Measurements from ENCODE around the gene KRT85.
"Not testable (repeated sequence)": the region's sequence is repeated elsewhere in the genome, so short reads cannot be mapped to it uniquely, and the experiment has no call there.

Gene KRT85

DNA sequence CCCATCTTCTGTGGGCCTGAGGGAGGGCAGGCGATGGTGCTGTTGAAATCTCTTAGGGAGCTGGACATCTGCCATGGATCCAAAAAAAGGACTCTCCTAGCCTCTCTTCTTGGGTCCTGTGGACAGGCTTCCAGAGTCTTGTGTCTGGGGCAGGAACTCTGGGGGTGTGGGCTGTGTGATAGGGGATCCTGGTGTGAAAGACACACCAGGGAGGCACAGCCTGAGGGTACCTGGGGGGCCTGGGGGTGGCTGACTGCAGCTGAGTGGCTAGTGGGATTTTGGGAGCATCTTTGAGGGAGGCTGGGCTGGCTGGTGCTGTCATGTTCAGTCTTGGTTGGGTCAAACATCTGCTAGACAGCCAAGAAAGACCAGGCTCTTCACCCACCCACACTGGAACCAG, 44.3 kb downstream of the KRT85 start:
- no peak for FAIRE-seq

DNA sequence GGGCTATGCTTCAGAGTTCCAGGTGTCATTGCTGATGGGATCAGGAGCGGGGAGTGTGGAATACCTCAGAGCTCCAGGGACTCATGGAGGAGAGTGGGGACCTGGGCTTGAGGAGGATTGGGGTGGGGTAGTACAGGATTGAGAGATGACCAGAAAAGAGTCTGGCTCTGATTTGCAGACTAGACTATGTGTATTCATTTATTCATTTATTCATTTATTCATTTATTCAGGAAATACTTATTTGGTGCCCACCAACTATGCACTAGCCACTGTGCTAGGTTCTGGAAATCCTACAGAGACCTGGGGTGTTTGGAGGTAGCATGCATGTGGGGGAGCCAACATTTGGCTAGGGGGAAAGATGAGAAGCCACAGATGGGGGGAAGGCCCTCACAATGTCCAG, 45.2 kb downstream of the KRT85 start:
- FAIRE-seq: no peak

DNA sequence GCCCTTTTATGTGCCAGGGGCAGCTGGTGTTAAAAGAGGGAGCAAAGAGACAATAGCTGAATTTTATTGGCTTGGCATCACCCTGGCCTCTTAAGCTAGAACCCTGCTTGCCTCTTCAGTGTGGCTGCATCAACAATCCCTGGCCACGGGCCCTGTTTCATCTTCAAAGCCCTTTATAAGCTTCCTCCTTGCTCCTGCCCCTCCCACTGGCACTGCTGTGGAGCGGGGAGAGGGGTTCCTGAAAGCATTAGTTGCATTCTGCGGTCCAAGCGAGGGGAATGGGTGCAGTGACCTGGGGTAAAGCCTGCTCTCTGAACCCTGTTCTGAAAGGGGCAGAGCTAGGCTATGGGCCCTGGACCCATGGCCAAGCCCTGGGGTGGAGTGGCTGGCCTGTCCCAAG, 45.9 kb downstream of the KRT85 start:
- FAIRE-seq: no peak

DNA sequence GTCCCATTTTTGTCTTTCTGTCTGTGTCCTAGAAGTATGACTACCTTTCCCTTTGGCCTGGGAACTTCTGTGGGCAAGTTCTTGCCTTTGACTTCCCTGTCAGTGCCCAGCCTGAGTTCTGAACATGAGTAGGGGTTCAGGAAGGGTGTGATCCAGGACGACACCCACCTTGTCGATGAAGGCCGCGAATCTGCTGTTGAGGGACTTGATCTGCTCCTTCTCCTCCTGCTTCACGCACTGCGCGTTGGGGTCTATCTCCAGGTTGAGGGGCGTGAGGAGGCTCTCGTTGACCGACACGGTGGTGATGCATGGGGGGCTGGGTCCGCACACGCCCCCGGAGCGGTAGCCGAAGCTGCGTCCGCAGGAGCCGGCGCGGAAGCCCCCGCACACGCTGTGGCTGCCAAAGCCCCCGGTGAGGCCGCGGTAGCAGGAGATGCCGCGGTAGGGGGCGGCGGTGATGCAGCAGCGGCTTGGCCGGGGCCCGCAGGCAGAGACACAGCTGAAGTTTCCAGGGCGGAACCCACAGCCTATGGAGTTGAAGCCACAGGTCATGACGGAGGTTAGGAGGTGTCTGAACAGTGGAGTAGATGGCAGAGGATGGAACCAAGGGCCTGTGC, 46.4 kb downstream of the KRT85 start, which contains the start of gene KRT83:
KRT83 (minus strand) TSS at position 615 of the 617 bp plus-strand sequence; CDS start at position 552, 63 bp downstream.
- no peak for FAIRE-seq

DNA sequence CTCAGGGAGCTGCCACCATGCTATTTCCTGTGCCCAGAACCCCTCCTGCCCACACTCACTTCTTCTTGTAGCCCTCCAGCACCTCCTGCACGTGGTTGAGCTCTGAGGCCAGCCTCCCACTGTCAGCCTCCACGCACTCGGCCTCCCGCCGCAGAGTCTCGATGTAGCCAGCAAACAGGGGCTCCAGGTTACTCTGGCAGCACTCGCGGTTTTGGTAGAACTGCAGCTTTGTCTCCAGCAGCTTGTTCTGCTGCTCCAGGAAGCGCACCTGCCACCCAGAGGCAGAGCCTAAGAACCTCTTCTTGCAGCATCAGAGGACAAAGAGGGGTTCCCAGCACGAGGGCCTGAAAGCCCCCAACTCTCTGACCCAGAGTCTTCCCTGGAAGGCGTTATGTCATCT, 48.2 kb downstream of the KRT85 start:
- no peak for FAIRE-seq

DNA sequence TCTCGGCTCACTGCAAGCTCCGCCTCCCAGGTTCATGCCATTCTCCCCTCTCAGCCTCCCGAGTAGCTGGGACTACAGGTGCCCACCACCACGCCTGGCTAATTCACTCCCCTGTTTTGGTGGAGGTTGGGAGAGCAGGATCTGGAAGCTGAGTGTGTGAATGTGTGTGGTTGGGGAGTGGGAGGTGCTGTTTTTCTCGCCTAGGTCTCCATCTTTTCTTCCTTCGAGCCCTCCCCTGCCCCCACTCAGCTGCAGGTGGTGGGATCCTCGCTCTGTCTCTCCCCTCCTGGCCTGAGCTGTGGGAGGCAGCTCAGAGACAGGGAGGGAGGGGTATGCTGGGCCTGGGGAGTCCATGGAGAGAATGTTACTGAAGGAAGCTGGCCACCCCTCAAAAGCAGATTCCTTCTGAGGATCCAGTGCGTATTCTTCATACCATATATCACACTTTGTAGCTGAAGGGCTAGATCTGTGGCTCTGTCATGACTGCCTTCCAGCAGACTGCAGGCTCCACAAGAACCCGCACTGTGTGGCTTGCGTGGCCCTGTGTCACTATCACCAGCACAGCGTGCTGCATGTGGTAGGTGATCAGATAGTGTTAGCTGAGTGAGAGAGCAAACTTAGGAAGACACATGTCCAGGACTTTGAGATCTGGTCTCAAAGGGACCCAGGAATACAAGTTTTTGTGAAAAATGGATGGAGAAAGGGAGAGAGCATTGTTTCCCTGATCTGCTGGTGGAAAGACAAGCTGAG, 48.9 kb downstream of the KRT85 start:
- no peak for FAIRE-seq

DNA sequence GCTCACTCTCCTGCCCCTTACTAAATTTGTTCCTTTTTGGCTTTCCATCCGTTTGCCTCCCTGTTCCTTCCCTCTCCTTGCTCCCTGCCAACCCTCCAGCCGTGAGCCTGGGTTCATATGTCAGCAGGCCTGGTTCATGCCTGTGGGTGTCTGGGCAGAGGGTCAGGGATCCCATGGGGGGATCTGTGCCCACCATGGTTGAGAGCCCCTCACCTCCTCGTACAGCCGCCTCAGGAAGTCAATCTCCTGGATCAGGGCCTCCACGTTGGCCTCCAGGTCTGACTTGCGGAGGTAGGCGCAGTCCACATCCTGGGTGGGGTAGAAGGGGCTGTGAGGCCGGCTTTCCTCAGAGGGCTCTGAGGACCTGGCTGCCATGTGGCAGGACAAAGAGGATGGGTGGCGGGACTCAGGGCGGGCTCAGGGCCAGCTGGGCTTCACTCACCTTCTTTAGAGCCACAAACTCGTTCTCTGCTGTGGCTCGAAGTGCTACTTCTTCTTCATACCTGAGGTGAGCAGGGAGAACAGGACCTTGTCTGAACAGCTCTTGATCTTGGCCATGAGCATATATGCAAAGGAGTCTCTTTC, 49.7 kb downstream of the KRT85 start:
- FAIRE-seq: no peak

DNA sequence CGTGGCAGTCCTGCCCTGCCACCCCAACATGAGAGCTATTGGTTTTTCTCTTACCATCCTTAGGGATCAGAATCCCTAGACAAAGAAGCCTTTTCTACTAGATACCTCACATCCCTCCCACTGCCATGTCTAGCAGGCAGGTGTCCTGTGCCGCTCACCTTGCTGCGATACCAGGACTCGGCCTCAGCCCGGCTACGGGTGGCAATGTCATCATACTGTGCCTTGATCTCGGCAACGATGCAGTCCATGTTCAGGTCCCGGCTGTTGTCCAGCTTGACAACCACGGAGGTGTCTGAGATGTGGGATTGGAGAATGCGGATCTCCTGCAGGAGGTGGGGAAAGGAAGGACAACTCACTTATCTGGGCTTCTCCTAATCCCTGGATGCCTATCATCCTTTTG, 50.6 kb downstream of the KRT85 start:
- no peak for FAIRE-seq

DNA sequence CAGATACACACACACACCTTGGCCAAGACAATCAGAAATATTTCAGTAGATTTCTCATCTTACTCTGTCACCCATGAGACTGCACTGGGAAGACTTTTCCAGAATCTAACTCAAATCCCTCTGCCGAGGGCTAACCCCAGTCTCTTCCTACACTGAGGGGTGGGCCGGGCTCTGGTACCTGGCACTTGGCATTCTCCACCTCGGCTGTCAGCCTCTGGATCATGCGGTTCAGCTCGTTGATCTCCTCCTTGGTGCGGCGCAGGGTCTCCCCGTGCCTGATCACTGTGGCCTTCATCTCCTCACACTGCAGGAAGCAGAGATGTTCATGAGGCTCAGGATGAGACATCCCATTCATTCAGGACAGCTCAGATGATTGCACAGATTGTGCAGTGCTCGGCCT, 51.0 kb downstream of the KRT85 start:
- no peak for FAIRE-seq

DNA sequence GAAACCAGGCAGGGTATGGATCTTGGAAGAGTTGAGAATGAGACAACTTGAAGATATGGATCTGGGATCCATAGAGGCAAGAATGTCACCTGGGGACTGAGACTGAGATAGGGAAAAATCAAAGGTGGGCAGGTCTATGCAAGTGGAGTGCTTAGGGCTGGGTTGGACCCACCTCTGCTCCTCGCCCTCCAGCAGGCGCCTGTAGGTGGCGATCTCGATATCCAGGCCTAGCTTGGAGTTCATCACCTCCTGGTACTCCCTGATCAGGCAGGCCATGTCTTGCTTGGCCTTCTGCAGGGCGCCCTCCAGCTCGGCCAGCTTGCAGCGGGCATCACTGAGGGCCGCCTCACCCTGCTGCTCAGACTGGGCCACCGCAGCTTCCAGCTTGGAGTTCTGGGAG, 51.6 kb downstream of the KRT85 start:
- not testable (repeated sequence) for FAIRE-seq

DNA sequence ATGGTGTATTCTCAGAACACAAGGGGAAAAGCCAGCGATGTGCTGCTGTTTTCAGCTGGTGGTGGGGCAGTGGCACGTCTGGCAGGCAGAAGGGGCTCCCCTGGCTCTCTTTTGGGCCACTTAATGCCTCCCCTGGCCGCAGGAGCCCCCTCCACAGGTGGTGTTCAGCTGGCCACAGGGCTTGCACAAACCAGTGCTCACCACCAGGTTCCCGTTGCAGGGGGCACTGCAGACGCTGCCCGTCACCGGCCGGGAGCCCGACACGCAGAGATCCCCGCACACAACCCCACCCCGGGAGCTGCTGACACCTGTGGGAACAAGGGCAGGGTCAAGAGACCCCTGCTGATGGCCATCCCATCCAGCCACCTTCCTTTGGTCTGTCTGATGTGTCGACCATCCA, 52.8 kb downstream of the KRT85 start:
- FAIRE-seq: no peak

DNA sequence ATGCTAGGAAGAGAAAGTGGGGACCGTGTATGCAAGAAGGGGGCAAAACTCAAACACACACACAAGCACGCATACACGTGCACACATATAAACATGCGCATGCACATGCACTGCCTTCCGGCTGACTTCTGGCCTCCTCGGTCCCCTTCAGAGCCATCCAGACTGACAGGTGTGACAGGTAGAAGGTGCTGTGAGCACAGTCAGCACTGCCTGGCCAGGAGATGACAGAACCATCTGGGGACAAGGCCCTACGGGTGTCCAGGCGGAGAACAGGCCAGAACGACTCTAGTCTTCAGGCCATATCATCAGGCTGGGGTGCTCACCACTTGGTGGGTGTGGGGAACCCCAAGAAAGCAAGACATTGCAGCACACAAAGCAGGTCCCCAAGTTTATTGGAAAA, 53.4 kb downstream of the KRT85 start:
- no peak for FAIRE-seq

DNA sequence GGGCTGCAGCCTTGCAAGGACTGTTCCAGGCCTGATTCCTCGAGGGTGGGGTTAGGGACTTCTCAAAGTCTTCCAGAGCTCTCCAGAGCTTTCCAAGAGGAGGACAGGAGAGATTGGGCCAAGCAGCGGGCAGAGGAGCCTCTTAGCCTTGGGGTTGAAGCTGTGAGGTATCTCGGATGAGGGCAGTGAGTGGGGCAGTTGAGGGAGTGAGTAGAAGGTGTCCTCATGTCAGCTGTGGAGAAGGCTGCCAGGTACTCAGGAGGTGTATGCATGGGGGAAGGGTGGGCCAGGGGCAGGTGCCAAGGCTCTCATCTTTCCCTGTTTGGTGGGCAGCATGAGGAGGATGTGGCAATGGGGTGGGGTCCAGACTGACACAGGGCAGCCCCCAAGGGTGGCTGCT, 53.8 kb downstream of the KRT85 start:
- no peak for FAIRE-seq

DNA sequence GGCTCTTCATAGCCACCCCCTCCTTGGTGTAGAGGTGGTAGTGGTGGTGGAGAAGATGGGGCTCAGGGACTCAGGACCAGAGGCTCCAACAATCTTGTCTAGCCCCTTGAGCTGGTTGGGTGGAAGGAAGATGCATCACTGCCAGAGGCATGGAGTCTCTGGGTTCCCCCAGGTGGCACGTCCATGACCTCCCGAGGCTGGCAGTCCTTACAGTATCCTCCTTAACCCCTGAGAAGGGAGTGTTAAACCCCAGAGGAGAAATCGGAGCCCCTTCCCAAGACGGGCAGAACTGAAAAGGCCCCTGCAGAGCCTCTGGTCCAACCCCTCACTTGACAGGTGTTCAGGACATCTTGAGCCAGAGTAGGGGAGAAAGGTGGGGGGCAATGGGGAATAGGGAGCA, 55.2 kb downstream of the KRT85 start:
- FAIRE-seq: no peak

DNA sequence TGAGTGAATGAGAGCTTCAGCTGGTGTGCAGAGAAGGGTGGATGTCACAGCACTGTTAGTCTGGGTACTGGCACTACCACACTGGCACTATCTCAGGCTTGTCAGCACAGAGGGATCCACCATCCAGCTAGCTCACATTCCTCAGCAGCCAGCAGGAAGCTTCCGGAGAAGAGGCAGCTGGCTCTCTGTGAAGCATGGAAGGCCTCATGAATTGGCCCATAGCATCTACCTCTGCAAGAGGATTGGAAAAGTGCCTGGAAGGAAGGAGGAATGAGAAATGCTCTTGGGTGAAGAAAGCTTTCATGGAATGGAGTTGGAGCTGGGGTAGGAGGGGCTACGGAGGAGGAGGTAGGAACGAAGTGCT, 56.0 kb downstream of the KRT85 start:
- no peak for FAIRE-seq

DNA sequence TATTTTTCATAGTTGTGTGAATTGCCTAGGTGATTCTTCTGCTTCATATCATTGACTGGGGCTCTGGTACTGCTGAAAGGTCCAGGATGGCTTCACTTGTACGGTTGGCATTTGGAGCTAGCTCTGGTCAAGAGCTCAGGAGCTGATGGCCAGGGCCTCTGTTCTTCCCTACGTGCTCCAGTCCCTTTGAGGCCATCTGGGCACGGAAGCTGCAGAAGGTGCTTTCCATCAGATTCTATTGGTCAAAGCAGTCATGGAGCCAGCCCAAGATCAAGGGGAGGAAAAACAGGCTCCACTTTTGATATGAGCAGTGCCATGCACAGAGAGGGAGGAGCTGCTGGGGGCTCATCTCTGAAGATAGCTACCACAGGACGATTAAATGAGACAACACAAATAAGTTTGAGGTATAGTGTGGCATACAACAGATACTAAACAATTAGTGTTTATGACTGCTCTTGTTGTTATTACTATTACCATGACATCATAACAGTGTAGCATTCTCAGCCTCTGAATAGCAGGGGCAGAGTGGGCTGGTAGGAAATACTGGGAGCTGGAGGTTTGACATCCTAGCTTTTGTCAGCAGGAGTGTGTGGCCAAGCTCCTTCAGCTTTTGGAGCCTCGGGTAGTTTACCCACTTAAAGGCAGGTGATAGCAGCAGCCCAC, 56.5 kb downstream of the KRT85 start:
- FAIRE-seq: no peak
